Transverse colon (tissue), 4 donors: ENCODE measurements around the gene GCN1.

ENCODE experiments used
- CTCF ChIP-seq, 5 experiments: fragments of 200-600 bp in 3 of 5; fragments of 450-650 bp in 2 of 5; sonication (generic) in 3 of 5; IDR thresholded peaks; 1 replicate in 2 of 5; 2 replicates in 3 of 5; pipeline ENCODE4 v1.5.1; 2016 to 2017; ENCODE audit warnings: antibody characterized with exemption in 5 of 5, inconsistent platforms in 3 of 5, mild to moderate bottlenecking in 2 of 5, moderate library complexity in 1 of 5
- EP300 ChIP-seq: sonication (generic); formaldehyde crosslinking; IDR thresholded peaks from one replicate; pipeline ENCODE4 v1.6.1; 2017; ENCODE audit warnings: antibody characterized with exemption, low read depth
- POLR2A ChIP-seq: fragments of 450-650 bp; IDR thresholded peaks from one replicate; pipeline ENCODE4 v1.6.1; 2016; ENCODE audit warnings: antibody characterized with exemption, mild to moderate bottlenecking, moderate library complexity
- POLR2AphosphoS5 ChIP-seq, 3 donors: sonication (generic); formaldehyde crosslinking; IDR thresholded peaks; one replicate each; pipeline ENCODE4 v1.6.1; 2016; ENCODE audit warnings: antibody characterized with exemption in 3 of 3

DNA sequence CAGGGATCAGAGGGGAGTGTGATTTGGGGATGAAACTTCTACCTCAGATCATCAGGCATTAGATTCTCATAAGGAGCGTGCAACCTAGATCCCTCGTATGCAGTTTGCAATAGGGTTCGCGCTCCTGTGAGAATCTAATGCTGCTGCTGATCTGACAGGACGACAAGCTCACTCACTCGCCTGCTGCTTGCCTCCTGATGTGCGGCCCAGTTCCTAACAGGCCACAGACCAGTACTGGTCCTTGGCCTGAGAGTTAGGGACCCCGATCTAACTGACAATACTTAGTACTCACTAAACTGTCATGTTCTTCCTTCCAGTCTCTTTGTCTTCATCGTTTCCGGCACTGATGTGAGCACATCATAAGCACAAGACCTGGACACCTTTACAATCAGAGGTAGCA lies 11.7 kb upstream of the GCN1 start:
- TF ChIP-seq CTCF (IDR thresholded peaks at IDR 0.05) (no peak), POLR2A (no peak), POLR2AphosphoS5 (IDR thresholded peaks at IDR 0.05) (no peak), EP300 (no peak)
